Suprapubic skin (tissue), 3 donors: ENCODE measurements around the gene PANK4.

ENCODE experiments used
- CTCF ChIP-seq, 2 donors: fragments of 200-600 bp in 1 of 2; fragments of 450-650 bp in 1 of 2; sonication (generic) in 1 of 2; IDR thresholded peaks; one replicate each; pipeline ENCODE4 v1.5.1; 2016 to 2019; ENCODE audit warnings: antibody characterized with exemption in 2 of 2, mild to moderate bottlenecking in 1 of 2, moderate library complexity in 1 of 2
- POLR2AphosphoS5 ChIP-seq, 3 donors: sonication (generic); formaldehyde crosslinking; IDR thresholded peaks; one replicate each; pipeline ENCODE4 v1.6.1; 2017; ENCODE audit warnings: antibody characterized with exemption in 3 of 3

- no peak for TF ChIP-seq CTCF (IDR thresholded peaks at IDR 0.05)
- TF ChIP-seq POLR2AphosphoS5 (IDR thresholded peaks at IDR 0.05), result no peak
Observed at GRCh38 chr1:2561446-2561845, 35.0 kb upstream of the PANK4 start.
